ENCODE data around the gene EXOSC7. TPM values are rescaled to one million over a fixed set of nuclear protein-coding genes. Genes with fewer than 3 reads are reported as not detected.

EXOSC7 gene
- total and polyA plus RNA-seq, 9 of the 15 experiments (the other 6 are each of a cell fraction or from before 2014, with no cell fraction given) = 88.5 to 237 (median 112) TPM

- TF ChIP-seq, protein P1, sequence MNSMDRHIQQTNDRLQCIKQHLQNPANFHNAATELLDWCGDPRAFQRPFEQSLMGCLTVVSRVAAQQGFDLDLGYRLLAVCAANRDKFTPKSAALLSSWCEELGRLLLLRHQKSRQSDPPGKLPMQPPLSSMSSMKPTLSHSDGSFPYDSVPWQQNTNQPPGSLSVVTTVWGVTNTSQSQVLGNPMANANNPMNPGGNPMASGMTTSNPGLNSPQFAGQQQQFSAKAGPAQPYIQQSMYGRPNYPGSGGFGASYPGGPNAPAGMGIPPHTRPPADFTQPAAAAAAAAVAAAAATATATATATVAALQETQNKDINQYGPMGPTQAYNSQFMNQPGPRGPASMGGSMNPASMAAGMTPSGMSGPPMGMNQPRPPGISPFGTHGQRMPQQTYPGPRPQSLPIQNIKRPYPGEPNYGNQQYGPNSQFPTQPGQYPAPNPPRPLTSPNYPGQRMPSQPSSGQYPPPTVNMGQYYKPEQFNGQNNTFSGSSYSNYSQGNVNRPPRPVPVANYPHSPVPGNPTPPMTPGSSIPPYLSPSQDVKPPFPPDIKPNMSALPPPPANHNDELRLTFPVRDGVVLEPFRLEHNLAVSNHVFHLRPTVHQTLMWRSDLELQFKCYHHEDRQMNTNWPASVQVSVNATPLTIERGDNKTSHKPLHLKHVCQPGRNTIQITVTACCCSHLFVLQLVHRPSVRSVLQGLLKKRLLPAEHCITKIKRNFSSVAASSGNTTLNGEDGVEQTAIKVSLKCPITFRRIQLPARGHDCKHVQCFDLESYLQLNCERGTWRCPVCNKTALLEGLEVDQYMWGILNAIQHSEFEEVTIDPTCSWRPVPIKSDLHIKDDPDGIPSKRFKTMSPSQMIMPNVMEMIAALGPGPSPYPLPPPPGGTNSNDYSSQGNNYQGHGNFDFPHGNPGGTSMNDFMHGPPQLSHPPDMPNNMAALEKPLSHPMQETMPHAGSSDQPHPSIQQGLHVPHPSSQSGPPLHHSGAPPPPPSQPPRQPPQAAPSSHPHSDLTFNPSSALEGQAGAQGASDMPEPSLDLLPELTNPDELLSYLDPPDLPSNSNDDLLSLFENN (IDR thresholded peaks at IDR 0.05; ENCODE audit: low read depth in 2 of 2, low read length in 2 of 2) = no peak
- no peak for TF ChIP-seq ZNF699 (CRISPR knock-in tag; IDR thresholded peaks at IDR 0.05; ENCODE audit: insufficient replicate concordance)
- TF ChIP-seq YY1 (IDR thresholded peaks at IDR 0.05; ENCODE audit: borderline replicate concordance in 1 of 3, control insufficient read depth in 1 of 3, extremely low read depth in 1 of 3, insufficient read depth in 3 of 3, insufficient read length in 1 of 3, insufficient replicate concordance in 2 of 3, low read depth in 1 of 3, low read length in 2 of 3) = peak in 1 of 3 experiments; percentile 33
- TF ChIP-seq FOXK1 (CRISPR knock-in tag; IDR thresholded peaks at IDR 0.05; ENCODE audit: borderline replicate concordance) = no peak
- 0 out of 2 replicates have a peak, but pooled peaks have one; percentile 20 for TF ChIP-seq SMAD3 (CRISPR knock-in tag; conservative IDR thresholded peaks at IDR 0.05)
- TF ChIP-seq ZNF395 (CRISPR knock-in tag; IDR thresholded peaks at IDR 0.05) = peak; percentile 36; the same call in 1 of the 2 replicates
- TF ChIP-seq EZH2 (IDR thresholded peaks at IDR 0.05; ENCODE audit: borderline replicate concordance, low read depth, low read length) = no peak
- peak; percentile 79 for TF ChIP-seq DPF2 (IDR thresholded peaks at IDR 0.05)
- no peak for TF ChIP-seq RREB1 (CRISPR knock-in tag; IDR thresholded peaks at IDR 0.05)
- TF ChIP-seq CREBBP (IDR thresholded peaks at IDR 0.05; ENCODE audit: low read depth, low read length) = no peak
- TF ChIP-seq ZEB2 (IDR thresholded peaks at IDR 0.05) = 0 out of 2 replicates have a peak, but pooled peaks have one; percentile 17
- 0 out of 2 replicates have a peak, but pooled peaks have one; percentile 14 for TF ChIP-seq SOX6 (IDR thresholded peaks at IDR 0.05)
- TF ChIP-seq ZNF639 (CRISPR knock-in tag; conservative IDR thresholded peaks at IDR 0.05 in 1 of 2, IDR thresholded peaks at IDR 0.05 in 1 of 2) = peak in 1 of 2 experiments; percentile 65; a peak in 1 of 4 replicates
These were observed 67.8 kb downstream of the EXOSC7 start (continued) for GRCh38 chr3:45043728-45044299.

All from K562 (cell line).